Loucy (cell line): Measurements from ENCODE around the gene PDGFC.

Source experiments
- H2AFZ ChIP-seq: fragments of 200-600 bp; sonication (generic); 2 replicates; pipeline ENCODE4 v1.6.0; 2016; ENCODE audit warnings: antibody characterized with exemption, mild to moderate bottlenecking, low read length, moderate library complexity
- H3F3A ChIP-seq: fragments of 200-600 bp; 2 replicates; pipeline ENCODE4 v1.6.0; 2016; ENCODE audit warnings: antibody characterized with exemption, low read depth, mild to moderate bottlenecking
- H3K27me3 ChIP-seq: fragments of 200-600 bp; sonication (generic); 2 replicates; pipeline ENCODE4 v1.6.1; 2014; ENCODE audit warnings: low read length, mild to moderate bottlenecking; ENCODE audit not compliant: insufficient read depth, poor library complexity, severe bottlenecking
- H3K36me3 ChIP-seq: fragments of 200-600 bp; sonication (generic); 2 replicates; pipeline ENCODE4 v1.6.1; 2016; ENCODE audit warnings: low read length; ENCODE audit not compliant: insufficient read depth
- H3K4me1 ChIP-seq: fragments of 200-600 bp; sonication (generic); 2 replicates; pipeline ENCODE4 v1.5.1; 2014; ENCODE audit warnings: low read length, mild to moderate bottlenecking; ENCODE audit not compliant: insufficient read depth, poor library complexity, severe bottlenecking
- H3K4me2 ChIP-seq: fragments of 200-600 bp; sonication (generic); 2 replicates; pipeline ENCODE4 v1.6.0; 2014; ENCODE audit warnings: antibody characterized with exemption, low read length, low read depth, mild to moderate bottlenecking; ENCODE audit not compliant: poor library complexity, severe bottlenecking
- H3K4me3 ChIP-seq: fragments of 200-600 bp; sonication (generic); 2 replicates; pipeline ENCODE4 v1.5.1; 2014; ENCODE audit warnings: low read length, mild to moderate bottlenecking, mixed read lengths; ENCODE audit not compliant: poor library complexity, severe bottlenecking
- H3K79me2 ChIP-seq: fragments of 200-600 bp; sonication (generic); 2 replicates; pipeline ENCODE4 v1.6.1; 2014; ENCODE audit warnings: low read length; ENCODE audit not compliant: insufficient read depth
- H3K9ac ChIP-seq: fragments of 200-600 bp; sonication (generic); 2 replicates; pipeline ENCODE4 v1.6.0; 2014; ENCODE audit warnings: mild to moderate bottlenecking, low read depth, low read length, moderate library complexity; ENCODE audit not compliant: poor library complexity, severe bottlenecking
- H3K9me2 ChIP-seq: fragments of 200-600 bp; sonication (generic); replicated peaks from 2 replicates; pipeline ENCODE4 v1.6.1; 2016; ENCODE audit warnings: low read depth, low read length, mixed read lengths
- H3K9me3 ChIP-seq: fragments of 200-600 bp; sonication (generic); 2 replicates; pipeline ENCODE4 v1.6.1; 2014; ENCODE audit warnings: mild to moderate bottlenecking, antibody characterized with exemption, low read length, low read depth; ENCODE audit not compliant: insufficient read depth
- H4K20me1 ChIP-seq: fragments of 200-600 bp; sonication (generic); 2 replicates; pipeline ENCODE4 v1.6.0; 2014; ENCODE audit warnings: antibody characterized with exemption, low read length, mild to moderate bottlenecking; ENCODE audit not compliant: insufficient read depth, poor library complexity, severe bottlenecking
- CTCF ChIP-seq: fragments of 200-600 bp; sonication (generic); conservative IDR thresholded peaks from 2 replicates; pipeline ENCODE4 v1.5.1; 2014; ENCODE audit warnings: mild to moderate bottlenecking, antibody characterized with exemption, low read length
- EZH2phosphoT487 ChIP-seq: fragments of 200-600 bp; IDR thresholded peaks from 2 replicates; pipeline ENCODE4 v1.6.1; 2018; ENCODE audit warnings: antibody characterized with exemption, mild to moderate bottlenecking, moderate library complexity, borderline replicate concordance

Gene PDGFC

DNA sequence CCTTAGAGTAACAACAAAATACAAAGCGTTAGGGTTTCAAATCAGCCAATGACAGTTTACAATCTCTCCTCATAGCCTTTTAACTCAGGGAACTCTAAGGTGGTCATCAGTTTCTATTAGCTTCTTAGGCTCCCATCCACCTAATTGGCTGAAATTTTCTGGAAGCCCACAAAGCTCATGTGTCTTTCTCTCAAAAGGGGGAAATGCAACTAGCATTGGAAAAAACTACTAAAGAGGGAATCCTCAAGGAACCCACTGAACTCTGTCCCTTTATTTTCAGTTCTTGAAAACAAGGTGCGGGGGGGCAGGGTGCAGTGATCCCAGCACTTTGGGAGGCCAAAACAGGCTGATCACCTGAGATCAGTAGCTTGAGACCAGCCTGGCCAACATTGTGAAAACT lies 56.4 kb downstream of the PDGFC start:
- no peaks in the 10 kb centered on the region for H3K9me3 ChIP-seq
- no peak overlapping the region for H3K4me2 ChIP-seq
- H3K27me3 ChIP-seq = no peaks in the 10 kb centered on the region
- no peaks in the 10 kb centered on the region for H3K79me2 ChIP-seq
- no peaks in the 10 kb centered on the region for H3K36me3 ChIP-seq
- H3K9ac ChIP-seq = no peak overlapping the region
- no peaks in the 10 kb centered on the region for H4K20me1 ChIP-seq
- H2AFZ ChIP-seq = no peak overlapping the region
- no peaks in the 10 kb centered on the region for H3K4me1 ChIP-seq
- no peak overlapping the region for H3K4me3 ChIP-seq
- no peaks in the 10 kb centered on the region for H3F3A ChIP-seq
- H3K9me2 ChIP-seq = no peaks in the 10 kb centered on the region
- TF ChIP-seq EZH2phosphoT487 = no peak
- TF ChIP-seq CTCF = no peak

GRCh38 chr4:156913234-156913633 lies 58.4 kb downstream of the PDGFC start:
- no peaks in the 10 kb centered on the region for H3K36me3 ChIP-seq
- H3K79me2 ChIP-seq = no peaks in the 10 kb centered on the region
- no peaks in the 10 kb centered on the region for H3K9me2 ChIP-seq
- H3F3A ChIP-seq = no peaks in the 10 kb centered on the region
- H3K4me3 ChIP-seq = no peak overlapping the region
- no peaks in the 10 kb centered on the region for H4K20me1 ChIP-seq
- H3K4me2 ChIP-seq = no peak overlapping the region
- H3K4me1 ChIP-seq = no peaks in the 10 kb centered on the region
- H3K9ac ChIP-seq = no peak overlapping the region
- TF ChIP-seq CTCF = no peak
- no peak for TF ChIP-seq EZH2phosphoT487
- H3K9me3 ChIP-seq = no peaks in the 10 kb centered on the region
- H3K27me3 ChIP-seq = no peaks in the 10 kb centered on the region
- H2AFZ ChIP-seq = no peak overlapping the region

DNA sequence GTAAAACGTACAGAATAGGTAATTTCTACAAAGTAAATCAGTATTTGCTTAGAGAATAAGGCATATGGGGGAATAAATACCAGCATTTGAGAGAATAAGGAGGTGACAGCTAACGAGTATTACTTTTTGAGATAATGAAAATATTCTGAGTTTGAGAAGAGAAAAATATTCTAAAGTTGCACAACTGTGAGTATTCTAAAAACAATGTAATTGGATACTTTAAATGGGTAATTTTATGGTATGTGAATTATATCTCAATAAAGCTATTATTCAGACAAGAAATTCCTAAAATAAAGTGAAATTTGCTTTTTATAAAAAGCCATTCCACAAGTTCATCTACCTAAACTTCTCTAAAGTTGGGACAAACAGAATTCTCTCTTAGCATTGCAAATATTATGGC lies 62.6 kb downstream of the PDGFC start:
- Histone ChIP-seq H3K9me2 (no peaks in the 10 kb centered on the region), H2AFZ (no peak overlapping the region), H3K27me3 (no peaks in the 10 kb centered on the region), H3K36me3 (no peaks in the 10 kb centered on the region), H3K4me3 (no peak overlapping the region), H4K20me1 (no peaks in the 10 kb centered on the region), H3F3A (no peaks in the 10 kb centered on the region), H3K79me2 (no peaks in the 10 kb centered on the region), H3K4me1 (no peaks in the 10 kb centered on the region), H3K9me3 (no peaks in the 10 kb centered on the region), H3K4me2 (no peak overlapping the region), H3K9ac (no peak overlapping the region)
- TF ChIP-seq CTCF (no peak), EZH2phosphoT487 (no peak)
